PC-9 (cell line): ENCODE data around the gene EPHA1. TPM values are rescaled to one million over a fixed set of nuclear protein-coding genes. Genes with fewer than 3 reads are reported as not detected.

Experiments used
- BruUV-seq: library from RNA; stranded (reverse); fragments of 400-500 nt; replicated peaks from 2 replicates; lab custom pipeline; 2021; lab: Mats Ljungman, UMichigan
- CTCF ChIA-PET: fragments of 300-600 bp; sonication (Branson Sonifier 250); formaldehyde crosslinking; loops from one replicate; lab custom pipeline; 2022; ENCODE audit warnings: antibody characterized with exemption; lab: Charles Lee
- POLR2A ChIA-PET: fragments of 300-600 bp; sonication (Branson Sonifier 250); formaldehyde crosslinking; loops from one replicate; lab custom pipeline; 2022; ENCODE audit warnings: antibody characterized with exemption; ENCODE audit not compliant: unreplicated experiment; lab: Charles Lee
- DNase-seq, 2 experiments: peaks; one replicate each; pipeline versions ENCODE4 v3.0.0 to v3.0.0-alpha.2; 2015 to 2022; ENCODE audit warnings: mixed read lengths in 1 of 2
- H2AFZ ChIP-seq: fragments of 200-600 bp; sonication (generic); 2 replicates; pipeline ENCODE4 v1.8.1; 2017; ENCODE audit warnings: antibody characterized with exemption
- H3F3A ChIP-seq: fragments of 200-600 bp; sonication (generic); 2 replicates; pipeline ENCODE4 v1.8.1; 2017; ENCODE audit warnings: antibody characterized with exemption, mild to moderate bottlenecking, low read depth; ENCODE audit not compliant: insufficient read depth
- H3K27ac ChIP-seq: fragments of 200-600 bp; sonication (generic); 2 replicates; pipeline ENCODE4 v1.6.1; 2016; ENCODE audit warnings: mixed run types
- H3K27me3 ChIP-seq: fragments of 200-600 bp; sonication (generic); 2 replicates; pipeline ENCODE4 v1.6.1; 2016; ENCODE audit warnings: low read depth, mixed run types; ENCODE audit not compliant: insufficient read depth
- H3K36me3 ChIP-seq: fragments of 200-600 bp; sonication (generic); 2 replicates; pipeline ENCODE4 v1.6.1; 2016; ENCODE audit warnings: low read depth, mixed run types
- H3K4me1 ChIP-seq: fragments of 200-600 bp; sonication (generic); replicated peaks from 2 replicates; pipeline ENCODE4 v1.6.1; 2016; ENCODE audit warnings: mixed run types; ENCODE audit not compliant: insufficient read depth
- H3K4me2 ChIP-seq: fragments of 200-600 bp; sonication (generic); 2 replicates; pipeline ENCODE4 v1.6.1; 2017; ENCODE audit warnings: mixed run types
- H3K4me3 ChIP-seq: fragments of 200-600 bp; sonication (generic); 2 replicates; pipeline ENCODE4 v1.6.1; 2016; ENCODE audit warnings: mixed run types
- H3K79me2 ChIP-seq: fragments of 200-600 bp; sonication (generic); 2 replicates; pipeline ENCODE4 v1.6.1; 2017; ENCODE audit warnings: low read depth, mixed run types
- H3K9me2 ChIP-seq: fragments of 200-600 bp; sonication (generic); 2 replicates; pipeline ENCODE4 v1.8.1; 2017; ENCODE audit warnings: mild to moderate bottlenecking; ENCODE audit not compliant: insufficient read depth
- H3K9me3 ChIP-seq: fragments of 200-600 bp; sonication (generic); 2 replicates; pipeline ENCODE4 v1.8.1; 2016; ENCODE audit warnings: low read depth; ENCODE audit not compliant: insufficient read depth
- H4K20me1 ChIP-seq: fragments of 200-600 bp; sonication (generic); 2 replicates; pipeline ENCODE4 v1.8.1; 2017; ENCODE audit not compliant: insufficient read depth
- EZH2 ChIP-seq: fragments of 200-600 bp; sonication (generic); IDR thresholded peaks from 2 replicates; pipeline ENCODE4 v1.8.0; 2017; ENCODE audit warnings: antibody characterized with exemption, low read depth
- intact Hi-C: fragments of 100-400 bp; cut with micrococcal nuclease; formaldehyde crosslinking; loops from one replicate; pipeline ENCODE4 v1.10.0; 2022; ENCODE audit not compliant: unreplicated experiment
- total RNA-seq: library from RNA; stranded (reverse); gene quantifications from 2 replicates; pipeline ENCODE4 v1.2.3, GENCODE V29; 2021
- TF ChIP-seq, protein P1 (sequence below): fragments of 200-600 bp; sonication (generic); conservative IDR thresholded peaks from 2 replicates; pipeline ENCODE4 v1.6.1; 2017; ENCODE audit warnings: mixed run types, antibody characterized with exemption, mild to moderate bottlenecking, moderate library complexity

The EPHA1 gene
- total RNA-seq, 1 experiment from 2014 or later: 35.5 TPM

DNA sequence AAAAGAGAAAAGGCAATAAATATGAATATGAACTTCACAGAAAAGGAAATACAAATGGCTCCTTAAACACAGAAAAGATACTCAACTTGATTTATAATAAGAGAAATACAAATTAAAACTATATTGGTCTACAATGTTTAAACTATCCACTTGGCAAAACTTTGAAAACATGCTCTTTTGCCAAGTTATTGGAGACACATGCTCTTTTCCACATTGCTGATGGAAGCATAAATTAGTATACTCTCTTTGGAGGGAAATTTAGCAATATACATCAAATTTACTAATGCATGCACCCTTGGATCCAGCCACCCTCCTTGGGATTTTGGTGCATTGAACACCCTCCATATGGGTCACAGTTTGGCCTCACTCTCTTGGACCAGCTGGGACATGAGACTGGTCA, 42.5 kb upstream of the EPHA1 start:
- Histone ChIP-seq H3K27me3 (no peaks in the 10 kb centered on the region), H2AFZ (no peak overlapping the region), H3K9me3 (no peaks in the 10 kb centered on the region), H3K4me2 (no peak overlapping the region), H3K9me2 (0 out of 2 replicates have a peak, but pooled peaks cover 3% of the 10 kb centered on the region), H3K79me2 (no peaks in the 10 kb centered on the region), H3K36me3 (no peaks in the 10 kb centered on the region), H3K4me1 (peaks cover 12% of the 10 kb centered on the region), H3K4me3 (no peak overlapping the region), H3F3A (no peaks in the 10 kb centered on the region), H3K27ac (no peak overlapping the region), H4K20me1 (no peaks in the 10 kb centered on the region)
- TF ChIP-seq, protein P1, sequence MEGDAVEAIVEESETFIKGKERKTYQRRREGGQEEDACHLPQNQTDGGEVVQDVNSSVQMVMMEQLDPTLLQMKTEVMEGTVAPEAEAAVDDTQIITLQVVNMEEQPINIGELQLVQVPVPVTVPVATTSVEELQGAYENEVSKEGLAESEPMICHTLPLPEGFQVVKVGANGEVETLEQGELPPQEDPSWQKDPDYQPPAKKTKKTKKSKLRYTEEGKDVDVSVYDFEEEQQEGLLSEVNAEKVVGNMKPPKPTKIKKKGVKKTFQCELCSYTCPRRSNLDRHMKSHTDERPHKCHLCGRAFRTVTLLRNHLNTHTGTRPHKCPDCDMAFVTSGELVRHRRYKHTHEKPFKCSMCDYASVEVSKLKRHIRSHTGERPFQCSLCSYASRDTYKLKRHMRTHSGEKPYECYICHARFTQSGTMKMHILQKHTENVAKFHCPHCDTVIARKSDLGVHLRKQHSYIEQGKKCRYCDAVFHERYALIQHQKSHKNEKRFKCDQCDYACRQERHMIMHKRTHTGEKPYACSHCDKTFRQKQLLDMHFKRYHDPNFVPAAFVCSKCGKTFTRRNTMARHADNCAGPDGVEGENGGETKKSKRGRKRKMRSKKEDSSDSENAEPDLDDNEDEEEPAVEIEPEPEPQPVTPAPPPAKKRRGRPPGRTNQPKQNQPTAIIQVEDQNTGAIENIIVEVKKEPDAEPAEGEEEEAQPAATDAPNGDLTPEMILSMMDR: no peak
- TF ChIP-seq EZH2: no peak
- CTCF ChIA-PET: no interaction called here
- intact Hi-C loops: no loop called here
- DNase-seq: no peak
- POLR2A ChIA-PET: interaction anchor here (0.7 kb wide), 1 partner anchor 46 kb away, joined by 9 read pairs; no protein-coding TSS in a partner anchor
- BruUV-seq: no TSS peak

DNA sequence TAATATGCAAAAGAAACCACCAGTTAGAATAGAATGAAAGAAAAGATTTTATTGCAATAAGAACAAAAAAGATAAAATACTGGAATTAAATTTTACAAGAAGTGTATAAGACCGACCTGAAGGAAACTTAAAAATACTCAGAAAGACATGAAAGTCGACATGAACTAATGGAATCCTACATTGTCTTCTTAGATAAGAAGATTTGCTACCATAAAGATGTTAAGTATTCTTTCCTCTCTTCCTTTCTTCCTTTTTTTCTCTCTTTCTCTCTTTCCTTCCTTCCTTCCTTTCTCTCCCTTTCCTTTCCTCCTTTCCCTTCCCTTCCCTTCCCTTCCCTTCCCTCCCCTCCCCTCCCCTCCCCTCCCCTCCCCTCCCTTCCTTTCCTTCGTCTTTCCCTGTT, 41.1 kb upstream of the EPHA1 start:
- Histone ChIP-seq H2AFZ (no peak overlapping the region), H4K20me1 (no peaks in the 10 kb centered on the region), H3K36me3 (no peaks in the 10 kb centered on the region), H3F3A (no peaks in the 10 kb centered on the region), H3K9me3 (no peaks in the 10 kb centered on the region), H3K4me3 (no peak overlapping the region), H3K4me2 (no peak overlapping the region), H3K9me2 (0 out of 2 replicates have a peak, but pooled peaks cover 3% of the 10 kb centered on the region), H3K79me2 (no peaks in the 10 kb centered on the region), H3K27ac (no peak overlapping the region), H3K27me3 (no peaks in the 10 kb centered on the region), H3K4me1 (peaks cover 12% of the 10 kb centered on the region)
- no peak for DNase-seq
- ChIA-PET POLR2A (no interaction called here), CTCF (no interaction called here)
- intact Hi-C loops: no loop called here
- no TSS peak for BruUV-seq
- TF ChIP-seq, protein P1: no peak
- TF ChIP-seq EZH2: no peak

- Histone ChIP-seq H3K79me2 (no peaks in the 10 kb centered on the region), H3K36me3 (no peaks in the 10 kb centered on the region), H3K4me1 (no peaks in the 10 kb centered on the region), H4K20me1 (no peaks in the 10 kb centered on the region), H3K9me3 (no peaks in the 10 kb centered on the region), H3F3A (no peaks in the 10 kb centered on the region), H3K27ac (no peak overlapping the region), H3K9me2 (no peaks in the 10 kb centered on the region), H3K27me3 (no peaks in the 10 kb centered on the region), H3K4me3 (no peak overlapping the region), H2AFZ (no peak overlapping the region), H3K4me2 (no peak overlapping the region)
- CTCF ChIA-PET: no interaction called here
- no TSS peak for BruUV-seq
- TF ChIP-seq, protein P1: no peak
- no peak for TF ChIP-seq EZH2
- intact Hi-C loops: no loop called here
- no peak for DNase-seq
- POLR2A ChIA-PET: no interaction called here
Measured at GRCh38 chr7:143448429-143448828, 39.8 kb upstream of the EPHA1 start.
